OCI-LY7 (cell line): Measurements from ENCODE around the gene CGAS.

Source experiments
- EZH2phosphoT487 ChIP-seq: fragments of 200-600 bp; sonication (generic); IDR thresholded peaks from 2 replicates; pipeline ENCODE4 v1.6.1; 2018; ENCODE audit warnings: low read depth, borderline replicate concordance, mild to moderate bottlenecking, mixed run types, antibody characterized with exemption, low read length, moderate library complexity, mixed read lengths
- TF ChIP-seq, protein P1 (sequence below): fragments of 200-600 bp; sonication (generic); conservative IDR thresholded peaks from 2 replicates; pipeline ENCODE4 v1.5.1; 2014; ENCODE audit warnings: mild to moderate bottlenecking, antibody characterized with exemption, low read length, moderate library complexity, mixed read lengths

- TF ChIP-seq, protein P1, sequence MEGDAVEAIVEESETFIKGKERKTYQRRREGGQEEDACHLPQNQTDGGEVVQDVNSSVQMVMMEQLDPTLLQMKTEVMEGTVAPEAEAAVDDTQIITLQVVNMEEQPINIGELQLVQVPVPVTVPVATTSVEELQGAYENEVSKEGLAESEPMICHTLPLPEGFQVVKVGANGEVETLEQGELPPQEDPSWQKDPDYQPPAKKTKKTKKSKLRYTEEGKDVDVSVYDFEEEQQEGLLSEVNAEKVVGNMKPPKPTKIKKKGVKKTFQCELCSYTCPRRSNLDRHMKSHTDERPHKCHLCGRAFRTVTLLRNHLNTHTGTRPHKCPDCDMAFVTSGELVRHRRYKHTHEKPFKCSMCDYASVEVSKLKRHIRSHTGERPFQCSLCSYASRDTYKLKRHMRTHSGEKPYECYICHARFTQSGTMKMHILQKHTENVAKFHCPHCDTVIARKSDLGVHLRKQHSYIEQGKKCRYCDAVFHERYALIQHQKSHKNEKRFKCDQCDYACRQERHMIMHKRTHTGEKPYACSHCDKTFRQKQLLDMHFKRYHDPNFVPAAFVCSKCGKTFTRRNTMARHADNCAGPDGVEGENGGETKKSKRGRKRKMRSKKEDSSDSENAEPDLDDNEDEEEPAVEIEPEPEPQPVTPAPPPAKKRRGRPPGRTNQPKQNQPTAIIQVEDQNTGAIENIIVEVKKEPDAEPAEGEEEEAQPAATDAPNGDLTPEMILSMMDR: no peak
- no peak for TF ChIP-seq EZH2phosphoT487
Observed at GRCh38 chr6:73455865-73456629, 4.0 kb upstream of the CGAS start.
